GM12891 (cell line): ENCODE data around the gene AIFM2.

Experiments
- PAX5 ChIP-seq: IDR thresholded peaks from 2 replicates; pipeline ENCODE4 v1.6.1; 2011; ENCODE audit warnings: low read length, moderate library complexity, mild to moderate bottlenecking; ENCODE audit not compliant: insufficient read depth, severe bottlenecking
- POLR2A ChIP-seq: IDR thresholded peaks from 2 replicates; pipeline ENCODE4 v1.6.1; 2011; ENCODE audit warnings: low read depth, low read length, control low read depth
- POLR2AphosphoS5 ChIP-seq: IDR thresholded peaks from 2 replicates; pipeline ENCODE4 v1.6.1; 2011; ENCODE audit warnings: low read depth, low read length, control low read depth
- SPI1 ChIP-seq: IDR thresholded peaks from 2 replicates; pipeline ENCODE4 v1.6.1; 2011; ENCODE audit warnings: low read depth, low read length, control low read depth
- TAF1 ChIP-seq: IDR thresholded peaks from 2 replicates; pipeline ENCODE4 v1.6.1; 2011; ENCODE audit warnings: low read depth, low read length, control low read depth

- TF ChIP-seq PAX5 (no peak), POLR2AphosphoS5 (no peak), POLR2A (no peak), TAF1 (no peak), SPI1 (no peak)
These were observed 21.1 kb downstream of the AIFM2 start for GRCh38 chr10:70111496-70111895.
